ENCODE data around the gene NUDT3.
"Not testable (repeated sequence)": the region's sequence is repeated elsewhere in the genome, so short reads cannot be mapped to it uniquely, and the experiment has no call there.

Gene NUDT3

GRCh38 chr6:34346175-34347119, 46.0 kb downstream of the NUDT3 start:
- H3K9me3 Mint-ChIP-seq = no peaks in the 10 kb centered on the region
- no peak for ATAC-seq
- H3K27me3 Mint-ChIP-seq = no peaks in the 10 kb centered on the region
- no peak overlapping the region for H3K4me3 Mint-ChIP-seq
- H3K27ac Mint-ChIP-seq = no peak overlapping the region
- DNase-seq = no peak
- peaks cover 36% of the 10 kb centered on the region for H3K4me1 Mint-ChIP-seq

GRCh38 chr6:34343806-34344205, 48.7 kb downstream of the NUDT3 start:
- DNase-seq = no peak
- no peak for ATAC-seq
- H3K4me3 Mint-ChIP-seq = no peak overlapping the region
- peaks cover 46% of the 10 kb centered on the region for H3K4me1 Mint-ChIP-seq
- no peaks in the 10 kb centered on the region for H3K27me3 Mint-ChIP-seq
- no peak overlapping the region for H3K27ac Mint-ChIP-seq
- no peaks in the 10 kb centered on the region for H3K9me3 Mint-ChIP-seq

DNA sequence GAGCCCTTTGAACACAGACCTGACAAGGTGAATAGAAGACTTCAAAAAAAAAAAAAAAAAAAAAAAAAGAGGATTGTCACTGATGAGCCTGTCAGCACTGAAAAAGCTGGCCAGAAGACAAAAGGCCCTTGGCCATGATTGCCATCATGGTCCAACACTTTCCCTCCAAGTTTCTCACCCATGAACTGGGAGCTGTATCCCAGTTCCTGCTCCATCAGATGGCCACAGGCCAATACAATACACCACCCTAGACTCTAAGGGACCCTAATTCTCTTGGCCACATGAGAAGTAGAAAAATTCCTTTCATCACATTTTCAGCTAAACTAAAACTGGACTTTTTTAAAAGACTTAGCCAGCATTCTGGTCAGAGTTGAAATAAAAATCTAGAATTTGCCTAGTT, 50.2 kb downstream of the NUDT3 start:
- Mint-ChIP-seq H3K27me3 (no peaks in the 10 kb centered on the region), H3K9me3 (no peaks in the 10 kb centered on the region), H3K4me3 (no peak overlapping the region), H3K4me1 (peaks cover 59% of the 10 kb centered on the region), H3K27ac (no peak overlapping the region)
- ATAC-seq (no peak), DNase-seq (no peak)

- no peak for ATAC-seq
- no peak for DNase-seq
- Mint-ChIP-seq H3K27ac (no peak overlapping the region), H3K27me3 (no peaks in the 10 kb centered on the region), H3K4me1 (peaks cover 61% of the 10 kb centered on the region), H3K9me3 (no peaks in the 10 kb centered on the region), H3K4me3 (no peak overlapping the region)
Measured at GRCh38 chr6:34341481-34341971, 50.9 kb downstream of the NUDT3 start.

- H3K4me3 Mint-ChIP-seq = no peak overlapping the region
- H3K27me3 Mint-ChIP-seq = no peaks in the 10 kb centered on the region
- no peaks in the 10 kb centered on the region for H3K9me3 Mint-ChIP-seq
- H3K27ac Mint-ChIP-seq = no peak overlapping the region
- peaks cover 61% of the 10 kb centered on the region for H3K4me1 Mint-ChIP-seq
- DNase-seq (no peak), ATAC-seq (no peak)
Measured at GRCh38 chr6:34340906-34341480, 51.5 kb downstream of the NUDT3 start.

DNA sequence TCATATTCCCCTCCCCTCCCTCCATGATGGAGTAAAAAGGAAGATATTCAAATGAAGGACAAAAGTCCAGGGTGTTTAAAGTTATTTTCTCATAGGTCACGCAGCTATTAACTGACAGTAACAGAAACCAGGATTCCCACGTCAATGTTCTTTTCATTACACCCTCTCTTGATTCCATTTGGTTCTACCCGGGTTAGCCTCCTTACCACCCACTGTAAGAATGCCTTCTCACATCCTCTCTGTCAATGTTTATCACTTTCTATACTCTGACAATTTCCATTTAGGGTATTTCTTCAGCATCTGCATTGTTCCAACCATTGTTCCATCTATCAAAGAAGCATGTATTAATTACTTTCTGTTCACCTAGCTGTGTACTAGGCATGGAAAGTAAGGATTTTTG, 52.1 kb downstream of the NUDT3 start:
- Mint-ChIP-seq H3K27ac (no peak overlapping the region), H3K9me3 (no peaks in the 10 kb centered on the region), H3K27me3 (no peaks in the 10 kb centered on the region), H3K4me1 (peaks cover 61% of the 10 kb centered on the region), H3K4me3 (no peak overlapping the region)
- DNase-seq (no peak), ATAC-seq (no peak)

DNA sequence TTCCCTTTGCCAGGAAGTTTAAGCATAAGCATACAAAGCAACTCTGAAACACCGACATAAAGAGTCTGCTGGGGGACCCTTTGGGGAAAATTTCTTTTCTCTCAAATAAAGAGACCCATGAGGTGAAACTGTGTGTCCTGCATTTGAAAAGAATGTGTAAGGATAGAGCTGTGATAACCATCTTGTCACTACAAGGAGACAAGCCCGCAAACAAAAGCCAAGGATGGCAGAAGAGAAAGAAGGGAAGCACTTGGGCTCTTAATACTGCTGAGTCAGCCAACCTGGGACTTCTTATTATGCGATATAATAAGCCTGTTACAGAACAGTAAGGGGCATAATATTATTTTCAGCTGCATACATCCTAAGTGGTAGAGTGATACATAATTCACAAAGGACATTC, 52.5 kb downstream of the NUDT3 start:
- DNase-seq = no peak
- ATAC-seq = no peak
- Mint-ChIP-seq H3K4me3 (no peak overlapping the region), H3K9me3 (no peaks in the 10 kb centered on the region), H3K27ac (no peak overlapping the region), H3K27me3 (no peaks in the 10 kb centered on the region), H3K4me1 (peaks cover 60% of the 10 kb centered on the region)

GRCh38 chr6:34339432-34339831, 53.0 kb downstream of the NUDT3 start:
- no peak overlapping the region for H3K4me3 Mint-ChIP-seq
- peaks cover 54% of the 10 kb centered on the region for H3K4me1 Mint-ChIP-seq
- no peak overlapping the region for H3K27ac Mint-ChIP-seq
- DNase-seq = no peak
- no peak for ATAC-seq
- H3K27me3 Mint-ChIP-seq = no peaks in the 10 kb centered on the region
- H3K9me3 Mint-ChIP-seq = no peaks in the 10 kb centered on the region

DNA sequence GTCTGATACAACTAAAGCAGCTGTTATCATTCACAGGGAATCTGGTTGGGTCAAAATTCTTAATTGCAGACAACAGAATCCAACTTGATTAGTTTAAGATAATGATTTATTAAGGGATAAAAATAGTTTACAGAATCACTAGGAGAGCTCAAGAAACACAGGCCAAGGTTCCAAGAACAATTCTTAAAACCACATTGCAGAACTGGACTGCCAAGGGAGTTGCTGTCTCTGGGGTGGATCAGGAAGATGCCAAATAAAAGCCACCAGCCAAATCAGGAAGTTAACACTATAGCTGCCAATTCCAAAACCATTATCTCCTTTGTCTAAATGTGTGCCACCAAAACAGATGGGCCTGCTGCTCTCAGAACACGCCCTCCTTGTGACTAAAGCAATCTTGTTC, 53.7 kb downstream of the NUDT3 start:
- ATAC-seq (no peak), DNase-seq (no peak)
- Mint-ChIP-seq H3K27me3 (no peaks in the 10 kb centered on the region), H3K4me1 (peaks cover 48% of the 10 kb centered on the region), H3K4me3 (no peak overlapping the region), H3K27ac (no peak overlapping the region), H3K9me3 (no peaks in the 10 kb centered on the region)

DNA sequence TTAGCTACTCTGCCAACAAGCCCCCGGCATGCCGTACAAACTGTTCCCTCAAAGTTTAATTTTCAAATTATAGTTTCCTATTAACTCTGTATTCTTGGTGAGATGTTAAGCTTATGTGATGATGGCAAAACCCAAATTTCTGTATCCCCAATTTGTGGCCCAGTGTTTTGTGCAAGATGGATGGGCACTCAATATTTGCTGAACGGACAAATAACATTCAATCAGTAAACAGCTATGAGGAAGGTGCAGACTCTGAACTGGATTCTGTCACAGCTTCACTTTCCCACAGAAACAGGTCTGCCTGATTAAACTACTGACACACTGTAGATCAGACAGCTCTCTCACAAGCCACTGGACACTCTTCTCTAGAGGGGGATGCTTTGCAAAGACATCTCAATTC, 54.1 kb downstream of the NUDT3 start:
- Mint-ChIP-seq H3K4me3 (no peak overlapping the region), H3K27me3 (no peaks in the 10 kb centered on the region), H3K4me1 (peaks cover 44% of the 10 kb centered on the region), H3K27ac (no peak overlapping the region), H3K9me3 (no peaks in the 10 kb centered on the region)
- DNase-seq (no peak), ATAC-seq (no peak)

DNA sequence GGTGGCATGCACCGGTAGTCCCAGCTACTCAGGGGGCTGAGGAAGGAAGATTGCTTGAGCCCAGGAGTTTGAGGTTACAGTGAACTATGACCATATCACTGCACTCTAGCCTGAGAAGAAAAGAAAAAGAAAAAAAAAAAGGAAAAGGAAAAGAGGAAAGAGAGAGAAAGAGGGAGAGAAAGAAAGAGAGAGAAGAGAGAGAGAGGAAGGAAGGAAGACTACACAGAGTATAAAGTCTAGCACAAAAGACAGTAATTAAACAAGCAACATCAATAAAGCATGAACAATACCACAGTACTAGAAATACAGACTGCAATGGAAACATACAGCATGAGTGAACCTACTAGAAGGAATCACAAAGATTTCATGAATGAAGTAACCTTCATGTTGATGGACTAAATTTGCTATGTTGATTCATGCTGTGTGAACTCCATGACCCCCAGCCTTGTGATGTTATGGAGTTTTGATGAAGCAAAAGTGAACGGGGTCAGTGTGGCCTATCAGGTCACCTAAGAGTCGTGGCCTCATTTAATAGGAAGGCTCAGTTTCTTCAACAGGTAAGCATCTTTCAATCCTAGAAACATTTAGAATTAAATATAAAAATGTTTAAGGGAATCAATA, 57.6 kb downstream of the NUDT3 start:
- H3K27me3 Mint-ChIP-seq = no peaks in the 10 kb centered on the region
- H3K9me3 Mint-ChIP-seq = no peaks in the 10 kb centered on the region
- H3K27ac Mint-ChIP-seq = no peak overlapping the region
- DNase-seq (no peak), ATAC-seq (no peak)
- peaks cover 30% of the 10 kb centered on the region for H3K4me1 Mint-ChIP-seq
- no peak overlapping the region for H3K4me3 Mint-ChIP-seq

- Mint-ChIP-seq H3K9me3 (no peaks in the 10 kb centered on the region), H3K4me1 (peaks cover 26% of the 10 kb centered on the region), H3K4me3 (no peak overlapping the region), H3K27ac (no peak overlapping the region), H3K27me3 (no peaks in the 10 kb centered on the region)
- ATAC-seq = no peak
- DNase-seq = no peak
Measured at GRCh38 chr6:34333858-34334257, 58.6 kb downstream of the NUDT3 start.

GRCh38 chr6:34332251-34333198, 59.9 kb downstream of the NUDT3 start:
- H3K27me3 Mint-ChIP-seq = no peaks in the 10 kb centered on the region
- no peak overlapping the region for H3K27ac Mint-ChIP-seq
- DNase-seq (no peak), ATAC-seq (no peak)
- H3K4me1 Mint-ChIP-seq = peaks cover 28% of the 10 kb centered on the region
- H3K4me3 Mint-ChIP-seq = no peak overlapping the region
- H3K9me3 Mint-ChIP-seq = no peaks in the 10 kb centered on the region

DNA sequence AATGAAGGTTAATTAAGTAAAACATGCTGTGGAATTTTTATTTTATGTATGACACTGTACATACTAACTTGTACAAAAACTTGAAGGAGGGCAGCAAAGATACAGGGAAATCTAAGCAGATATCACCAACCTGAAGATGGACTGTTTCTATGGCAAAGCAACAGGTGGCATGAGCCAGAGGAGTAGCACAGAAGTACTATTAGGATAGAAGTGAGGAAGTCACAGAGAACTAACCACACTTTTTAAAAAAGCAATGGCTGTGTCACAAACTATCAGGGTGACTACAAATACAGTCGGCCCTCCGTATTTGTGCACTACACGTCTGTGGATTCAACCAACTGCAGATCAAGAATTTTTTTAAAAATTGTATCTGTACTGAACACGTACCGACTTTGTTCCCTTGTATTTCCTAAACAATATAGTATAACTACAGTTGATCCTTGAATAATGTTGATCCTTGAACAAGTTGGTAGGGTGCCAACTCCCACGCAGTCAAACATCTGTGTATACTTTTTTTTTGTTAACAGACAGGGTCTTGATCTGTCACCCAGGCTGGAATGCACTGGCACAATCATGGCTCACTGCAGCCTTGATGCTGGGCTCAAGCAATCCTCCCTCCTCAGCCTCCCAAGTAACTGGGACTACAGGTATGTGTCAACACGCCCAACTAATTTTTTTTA, 61.0 kb downstream of the NUDT3 start:
- no peak overlapping the region for H3K4me3 Mint-ChIP-seq
- H3K27ac Mint-ChIP-seq = peak overlapping the region in 1 of 2 donors; percentile 39
- peaks cover 24% of the 10 kb centered on the region for H3K4me1 Mint-ChIP-seq
- no peaks in the 10 kb centered on the region for H3K9me3 Mint-ChIP-seq
- H3K27me3 Mint-ChIP-seq = no peaks in the 10 kb centered on the region
- DNase-seq (no peak), ATAC-seq (no peak)

DNA sequence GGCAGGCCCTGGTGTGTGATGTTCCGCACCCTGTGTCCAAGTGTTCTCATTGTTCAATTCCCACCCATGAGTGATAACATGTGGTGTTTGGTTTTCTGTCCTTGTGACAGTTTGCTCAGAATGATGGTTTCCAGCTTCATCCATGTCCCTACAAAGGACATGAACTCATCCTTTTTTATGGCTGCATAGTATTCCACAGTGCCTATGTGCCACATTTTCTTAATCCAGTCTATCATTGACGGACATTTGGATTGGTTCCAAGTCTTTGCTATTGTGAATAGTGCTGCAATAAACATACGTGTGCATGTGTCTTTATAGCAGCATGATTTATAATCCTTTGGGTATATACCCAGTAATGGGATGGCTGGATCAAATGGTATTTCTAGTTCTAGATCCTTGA, 62.7 kb downstream of the NUDT3 start:
- H3K4me3 Mint-ChIP-seq, H3K27me3 Mint-ChIP-seq, DNase-seq, H3K27ac Mint-ChIP-seq, H3K9me3 Mint-ChIP-seq, ATAC-seq: not testable (repeated sequence)
- H3K4me1 Mint-ChIP-seq = peaks cover 24% of the 10 kb centered on the region

All from stimulated activated naive CD8-positive, alpha-beta T cell treated with anti-CD3 and anti-CD28 coated beads, Interleukin-15, amount 100 ng/mL, for 72 hours (primary cell).